GM12873 (cell line): ENCODE data around the gene GLT1D1.

Source experiments
- CTCF ChIP-seq: IDR thresholded peaks from 2 replicates; pipeline ENCODE4 v1.5.1; 2012; ENCODE audit warnings: low read depth, mild to moderate bottlenecking, moderate library complexity, low read length, control low read depth; ENCODE audit not compliant: insufficient read depth; ENCODE audit errors: missing control alignments

GLT1D1 gene

GRCh38 chr12:129001826-129002225 is 148.5 kb downstream of the GLT1D1 start:
- TF ChIP-seq CTCF, result no peak

GRCh38 chr12:129002427-129002826 is 149.1 kb downstream of the GLT1D1 start:
- TF ChIP-seq CTCF, result no peak

- no peak for TF ChIP-seq CTCF
Observed at GRCh38 chr12:129005416-129005815, 152.1 kb downstream of the GLT1D1 start.

GRCh38 chr12:129005829-129006228 is 152.6 kb downstream of the GLT1D1 start:
- no peak for TF ChIP-seq CTCF

- no peak for TF ChIP-seq CTCF
Observed at GRCh38 chr12:129009833-129010622, 156.8 kb downstream of the GLT1D1 start.

GRCh38 chr12:129016159-129016558 is 162.9 kb downstream of the GLT1D1 start:
- no peak for TF ChIP-seq CTCF

DNA sequence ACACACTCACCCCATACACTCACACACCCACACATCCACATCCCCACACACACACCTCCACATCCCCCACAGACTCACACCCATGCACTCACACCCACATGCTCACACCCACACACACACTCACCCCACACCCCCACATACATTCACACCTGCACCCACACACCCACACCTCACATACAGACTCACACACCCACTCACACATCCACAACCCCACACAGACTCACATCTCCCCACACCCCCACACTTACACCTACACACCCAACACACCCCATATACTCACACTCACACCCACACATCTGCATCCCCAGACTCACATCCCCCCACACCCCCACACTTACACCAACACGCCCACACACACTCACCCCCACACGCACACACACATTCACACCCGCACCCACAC is 171.8 kb downstream of the GLT1D1 start:
- no peak for TF ChIP-seq CTCF

DNA sequence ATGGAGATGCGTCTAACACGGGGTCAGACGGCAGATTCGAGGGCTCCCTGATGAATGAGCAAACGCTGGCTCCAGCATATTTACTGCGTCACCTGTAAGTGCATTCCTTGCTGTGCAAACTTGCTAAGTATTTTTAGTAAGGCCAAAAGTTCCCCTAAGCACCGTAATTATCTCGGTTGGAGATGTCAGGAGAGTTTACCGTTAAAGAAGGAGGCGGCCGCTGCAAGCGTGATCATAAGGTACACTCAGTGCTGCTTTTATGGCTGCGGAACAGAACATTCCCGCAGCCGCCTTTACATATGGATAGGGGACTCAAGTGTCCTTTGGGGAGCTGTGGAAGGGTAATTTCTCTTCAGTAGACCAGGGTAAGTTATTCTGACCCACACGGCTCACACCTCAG is 175.6 kb downstream of the GLT1D1 start:
- TF ChIP-seq CTCF, result no peak
